ENCODE results near the gene SIGLEC10. TPM values are rescaled to one million over a fixed set of nuclear protein-coding genes. Genes with fewer than 3 reads are reported as not detected.

The SIGLEC10 gene
- total RNA-seq, 1 experiment from 2014 or later = not detected

GRCh38 chr19:51415187-51415586 is 2.3 kb downstream of the SIGLEC10 start:
- ATAC-seq (no peak), DNase-seq (ENCODE audit: low read depth, low spot score) (no peak)
- TF ChIP-seq SIN3A (IDR thresholded peaks at IDR 0.05; ENCODE audit: borderline replicate concordance, insufficient read depth, low read depth, low read length) (no peak), REST (IDR thresholded peaks at IDR 0.05; ENCODE audit: insufficient read depth in 1 of 2, low read depth in 2 of 2, low read length in 1 of 2) (no peak), TCF7L2 (IDR thresholded peaks at IDR 0.05; ENCODE audit: low read depth, low read length) (no peak), CTCF (IDR thresholded peaks at IDR 0.05) (no peak), POLR2AphosphoS5 (IDR thresholded peaks at IDR 0.05; ENCODE audit: low read depth, low read length) (no peak)
- Histone ChIP-seq H3K4me3 (ENCODE audit: low read depth in 2 of 2, low read length in 2 of 2) (no peak overlapping the region), H3K4me1 (ENCODE audit: control insufficient read depth, insufficient read depth, low read length) (no peaks in the 10 kb centered on the region), H3K9me3 (ENCODE audit: control insufficient read depth, insufficient read depth, low read depth, low read length) (no peaks in the 10 kb centered on the region), H3K27me3 (ENCODE audit: control insufficient read depth, insufficient read depth, low read length) (no peaks in the 10 kb centered on the region), H3K27ac (ENCODE audit: low read length) (no peak overlapping the region), H3K36me3 (ENCODE audit: control insufficient read depth, insufficient read depth, low read length) (no peaks in the 10 kb centered on the region)
- intact Hi-C loops (cut with micrococcal nuclease; ENCODE audit: unreplicated experiment) = no loop called here
- ChIA-PET CTCF (interaction anchor here (0.6 kb wide), 1 partner anchor 874 kb away, joined by 10 read pairs; no protein-coding TSS in a partner anchor), POLR2A (no interaction called here)
- BruUV-seq (replicated peaks) = no TSS peak
- in situ Hi-C loops (cut with HindIII; ENCODE audit: low pct_unique_long_range_greater_than_20kb, low sequenced_read_pairs) = no loop called here

- no peak for TF ChIP-seq REST (IDR thresholded peaks at IDR 0.05; ENCODE audit: insufficient read depth in 1 of 2, low read depth in 2 of 2, low read length in 1 of 2)
- TF ChIP-seq POLR2AphosphoS5 (IDR thresholded peaks at IDR 0.05; ENCODE audit: low read depth, low read length) = no peak
- no peak for TF ChIP-seq SIN3A (IDR thresholded peaks at IDR 0.05; ENCODE audit: borderline replicate concordance, insufficient read depth, low read depth, low read length)
- no peak for TF ChIP-seq CTCF (IDR thresholded peaks at IDR 0.05)
- no peak for TF ChIP-seq TCF7L2 (IDR thresholded peaks at IDR 0.05; ENCODE audit: low read depth, low read length)
- ATAC-seq (no peak), DNase-seq (ENCODE audit: low read depth, low spot score) (no peak)
- Histone ChIP-seq H3K4me3 (ENCODE audit: low read depth in 2 of 2, low read length in 2 of 2) (no peak overlapping the region), H3K36me3 (ENCODE audit: control insufficient read depth, insufficient read depth, low read length) (no peaks in the 10 kb centered on the region), H3K27me3 (ENCODE audit: control insufficient read depth, insufficient read depth, low read length) (no peaks in the 10 kb centered on the region), H3K4me1 (ENCODE audit: control insufficient read depth, insufficient read depth, low read length) (no peaks in the 10 kb centered on the region; the same call in 1 of the 2 replicates), H3K9me3 (ENCODE audit: control insufficient read depth, insufficient read depth, low read depth, low read length) (no peaks in the 10 kb centered on the region), H3K27ac (ENCODE audit: low read length) (no peak overlapping the region)
- POLR2A ChIA-PET = no interaction called here
- in situ Hi-C loops (cut with HindIII; ENCODE audit: low pct_unique_long_range_greater_than_20kb, low sequenced_read_pairs) (no loop called here), intact Hi-C loops (cut with micrococcal nuclease; ENCODE audit: unreplicated experiment) (no loop called here)
- CTCF ChIA-PET = no interaction called here
- no TSS peak for BruUV-seq (replicated peaks)
Observed at GRCh38 chr19:51410950-51411748, 6.3 kb downstream of the SIGLEC10 start.
